Pancreas (tissue), 10 donors: ENCODE data around the gene KRT24. TPM values are rescaled to one million over a fixed set of nuclear protein-coding genes. Genes with fewer than 3 reads are reported as not detected.

Source experiments
- ATAC-seq, 4 donors: fragments of 200-7000 bp; cut with Tn5 transposase; one replicate each; pipeline versions ENCODE4 v1.8.0 to v1.9.1; 2020; ENCODE audit warnings: mild to moderate bottlenecking in 4 of 4, moderate library complexity in 4 of 4
- DNase-seq, 6 donors: peaks; one replicate each; pipeline ENCODE4 v3.0.0-alpha.2; 2020
- FAIRE-seq: peaks from 2 replicates; lab custom pipeline; 2012; peaks lifted over from hg19 to GRCh38; lab: Jason Lieb, UNC
- H3K27ac ChIP-seq, 4 donors: fragments of 200-600 bp; sonication (generic); 1 replicate in 3 of 4; 2 replicates in 1 of 4; pipeline versions ENCODE4 v1.5.0 to v1.8.0; 2020
- H3K27me3 ChIP-seq, 4 donors: fragments of 200-600 bp; one replicate each; pipeline ENCODE4 v1.8.0; 2021
- H3K36me3 ChIP-seq, 3 donors: fragments of 200-600 bp; sonication (generic) in 1 of 3; one replicate each; pipeline versions ENCODE4 v1.5.0 to v1.8.0; 2020 to 2021
- H3K4me1 ChIP-seq, 3 donors: fragments of 200-600 bp; one replicate each; pipeline ENCODE4 v1.8.0; 2021
- H3K4me3 ChIP-seq, 4 donors: fragments of 200-600 bp; sonication (generic) in 2 of 4; one replicate each; pipeline versions ENCODE4 v1.5.0 to v1.8.0; 2020 to 2021
- H3K9me3 ChIP-seq, 4 donors: fragments of 200-600 bp; one replicate each; pipeline ENCODE4 v1.8.0; 2021
- WGBS, 2 donors: extraction: QIAGEN DNeasy Blood & Tissue Kit; methylation state at CpG; one replicate each; pipeline ENCODE4 v1.1.7; 2013; 5-methylcytosine and 5-hydroxymethylcytosine counted together
- intact Hi-C, 3 donors: fragments of 100-400 bp; cut with DNase I; formaldehyde crosslinking; loops; one replicate each; pipeline versions ENCODE4 v1.11.1 to v1.14.2; 2022
- polyA plus RNA-seq, 2 donors: library from polyadenylated mRNA; stranded (reverse); fragments of 200-250 nt; gene quantifications; one replicate each; pipeline ENCODE4 v1.2.3, GENCODE V29; 2013
- total RNA-seq, 6 donors: library from RNA; stranded (reverse); fragmentation: NEBNext Ultra II Directional in 4 of 6; extraction: Animal tissue kit (Norgen Biotek cat#: 25700) in 4 of 6; gene quantifications; one replicate each; pipeline versions ENCODE4 v1.2.1 to v1.2.4, GENCODE V29; 2021 to 2023
- TF ChIP-seq, protein P1 (sequence below), 4 donors: fragments of 200-600 bp; sonication (generic) in 3 of 4; IDR thresholded peaks; one replicate each; pipeline versions ENCODE4 v1.5.0 to v1.8.0; 2021; ENCODE audit warnings: antibody characterized with exemption in 4 of 4
- donor health status: healthy with polysubstance abuse.
- donor health status: DM: no; HTN: no; CAD: no; lungs with moderate emphysema.
- donor health status: DM: no; HTN: no; CAD: no.
- donor health status: control.
- donor health status: control.
- donor health status: Bipolar disorder and iron deficiency.
- donor health status: DM: yes; HTN: yes; CAD: no.
- donor health status: DM: no; HTN: no; CAD: no.
- donor health status: DM: no; HTN: no; CAD: no.
- donor health status: DM: yes; HTN: yes; CAD: no.

The KRT24 gene
- total and polyA plus RNA-seq, 8 donors = 0.08 TPM; not detected in 7

DNA sequence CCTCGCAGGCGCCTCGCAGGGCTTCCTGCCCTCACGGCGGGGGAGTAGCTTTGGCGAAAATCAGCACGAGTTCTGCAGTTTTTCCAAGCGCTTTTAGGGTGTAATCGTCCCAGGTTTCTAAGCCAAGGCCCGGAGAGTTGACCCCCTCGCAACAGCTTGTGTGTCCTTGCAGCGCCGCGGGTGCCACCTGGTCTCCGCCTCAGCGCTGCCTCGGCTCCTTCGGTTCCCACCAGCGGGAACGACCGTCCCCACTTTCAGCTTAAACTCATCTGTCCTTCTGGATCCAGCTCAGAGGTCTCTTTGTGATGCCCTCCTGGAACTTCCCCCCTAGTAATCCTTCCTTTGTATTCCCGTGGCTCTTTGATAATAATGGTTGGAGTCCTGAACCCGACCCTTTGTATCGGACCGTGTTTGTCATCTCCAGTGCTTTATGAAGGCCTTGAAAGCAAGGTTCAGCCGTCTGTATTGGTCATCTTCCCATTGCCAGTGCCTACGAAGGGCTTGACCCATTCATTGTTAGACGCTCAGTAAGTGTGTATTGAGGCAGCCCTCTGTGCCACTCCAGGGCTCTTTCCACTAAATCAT lies 55.1 kb downstream of the KRT24 start:
- H3K27me3 ChIP-seq = no peaks in the 10 kb centered on the region
- DNase-seq (peak in 3 of 6 donors; percentile 44 to 71 (median 54)), FAIRE-seq (no peak), ATAC-seq (peak; percentile 62 to 70 (median 66))
- TF ChIP-seq, protein P1, sequence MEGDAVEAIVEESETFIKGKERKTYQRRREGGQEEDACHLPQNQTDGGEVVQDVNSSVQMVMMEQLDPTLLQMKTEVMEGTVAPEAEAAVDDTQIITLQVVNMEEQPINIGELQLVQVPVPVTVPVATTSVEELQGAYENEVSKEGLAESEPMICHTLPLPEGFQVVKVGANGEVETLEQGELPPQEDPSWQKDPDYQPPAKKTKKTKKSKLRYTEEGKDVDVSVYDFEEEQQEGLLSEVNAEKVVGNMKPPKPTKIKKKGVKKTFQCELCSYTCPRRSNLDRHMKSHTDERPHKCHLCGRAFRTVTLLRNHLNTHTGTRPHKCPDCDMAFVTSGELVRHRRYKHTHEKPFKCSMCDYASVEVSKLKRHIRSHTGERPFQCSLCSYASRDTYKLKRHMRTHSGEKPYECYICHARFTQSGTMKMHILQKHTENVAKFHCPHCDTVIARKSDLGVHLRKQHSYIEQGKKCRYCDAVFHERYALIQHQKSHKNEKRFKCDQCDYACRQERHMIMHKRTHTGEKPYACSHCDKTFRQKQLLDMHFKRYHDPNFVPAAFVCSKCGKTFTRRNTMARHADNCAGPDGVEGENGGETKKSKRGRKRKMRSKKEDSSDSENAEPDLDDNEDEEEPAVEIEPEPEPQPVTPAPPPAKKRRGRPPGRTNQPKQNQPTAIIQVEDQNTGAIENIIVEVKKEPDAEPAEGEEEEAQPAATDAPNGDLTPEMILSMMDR (IDR thresholded peaks at IDR 0.05) = no peak
- H3K4me1 ChIP-seq = peaks cover 0 to 29% (median 15%) of the 10 kb centered on the region in 3 donors
- peak overlapping the region; percentile 94 to 100 (median 99) for H3K27ac ChIP-seq
- WGBS, 2 donors = 2% methylated on average over 28 of the region's 28 CpGs
- H3K4me3 ChIP-seq = peak overlapping the region; percentile 58 to 94 (median 81)
- no peaks in the 10 kb centered on the region for H3K36me3 ChIP-seq
- intact Hi-C loops = no loop called here
- no peaks in the 10 kb centered on the region for H3K9me3 ChIP-seq

Other genes with a start within 250 kb of the KRT24 start
- under 1 TPM in 2 of 6 donors, not detected in 4; 0.16 to 0.24 TPM for gene TNS4, start 202.1 kb downstream of the KRT24 start, total RNA-seq
- not detected for gene TNS4, start 202.1 kb downstream of the KRT24 start, polyA plus RNA-seq
- under 1 TPM in 3 of 6 donors, not detected in 3; 0.09 to 0.82 (median 0.09) TPM for gene CCR7, start 138.3 kb downstream of the KRT24 start, total RNA-seq
- gene CCR7, start 138.3 kb downstream of the KRT24 start, polyA plus RNA-seq = under 1 TPM; 0.07 to 0.08 TPM
- gene SMARCE1, start 55.9 kb downstream of the KRT24 start, total RNA-seq = 10 to 100 TPM; 21.7 to 48.5 (median 35.4) TPM
- 10 to 100 TPM; 29.0 to 55.8 TPM for gene SMARCE1, start 55.9 kb downstream of the KRT24 start, polyA plus RNA-seq
- gene KRT222, start 38.6 kb downstream of the KRT24 start, total RNA-seq = 1 to 10 TPM in 3 of 6 donors, under 1 TPM in 3; 0.28 to 2.7 (median 1.1) TPM
- gene KRT222, start 38.6 kb downstream of the KRT24 start, polyA plus RNA-seq = 1 to 10 TPM; 1.4 to 4.9 TPM
- gene KRT25, start 51.6 kb upstream of the KRT24 start, total RNA-seq = not detected
- gene KRT25, start 51.6 kb upstream of the KRT24 start, polyA plus RNA-seq = not detected
- not detected for gene KRT26, start 68.4 kb upstream of the KRT24 start, total RNA-seq
- gene KRT26, start 68.4 kb upstream of the KRT24 start, polyA plus RNA-seq = not detected
- gene KRT27, start 78.8 kb upstream of the KRT24 start, total RNA-seq = not detected
- not detected for gene KRT27, start 78.8 kb upstream of the KRT24 start, polyA plus RNA-seq
- gene KRT28, start 96.2 kb upstream of the KRT24 start, total RNA-seq = not detected
- gene KRT28, start 96.2 kb upstream of the KRT24 start, polyA plus RNA-seq = not detected
- gene KRT10, start 118.9 kb upstream of the KRT24 start, total RNA-seq = 10 to 100 TPM; 13.9 to 25.5 (median 19.6) TPM
- gene KRT10, start 118.9 kb upstream of the KRT24 start, polyA plus RNA-seq = 10 to 100 TPM; 29.2 to 31.0 TPM
- gene KRT12, start 163.5 kb upstream of the KRT24 start, total RNA-seq = not detected
- gene KRT12, start 163.5 kb upstream of the KRT24 start, polyA plus RNA-seq = not detected
- gene KRT20, start 181.5 kb upstream of the KRT24 start, total RNA-seq = under 1 TPM in 1 of 6 donors, not detected in 5; 0.63 TPM
- under 1 TPM in 1 of 2 donors, not detected in 1; 0.46 TPM for gene KRT20, start 181.5 kb upstream of the KRT24 start, polyA plus RNA-seq
- 10 to 100 TPM in 2 of 6 donors, 1 to 10 TPM in 1, under 1 TPM in 3; 0.78 to 17.7 (median 1.1) TPM for gene KRT23, start 233.9 kb upstream of the KRT24 start, total RNA-seq
- gene KRT23, start 233.9 kb upstream of the KRT24 start, polyA plus RNA-seq = 1 to 10 TPM in 1 of 2 donors, under 1 TPM in 1; 0.59 to 7.6 TPM